GM21717 (cell line): ENCODE results near the gene EBP.
A peak's percentile ranks its signal among the peaks of the same experiment; 100 is the strongest.

Experiments
- ATAC-seq: cut with Tn5 transposase; IDR thresholded peaks from one replicate; pipeline ENCODE4 v1.9.1; 2021; ENCODE audit warnings: mild to moderate bottlenecking, moderate library complexity; ENCODE audit not compliant: unreplicated experiment

EBP gene

GRCh38 chrX:48574270-48575266 is 53.0 kb downstream of the EBP start, which contains the start of gene RBM3:
Gene RBM3 (plus strand): TSS chrX:48574484. CDS start chrX:48575181, 697 bp downstream.
- peak; percentile 79 for ATAC-seq

- ATAC-seq, result no peak
Measured at GRCh38 chrX:48575642-48576041, 54.0 kb downstream of the EBP start.

GRCh38 chrX:48576108-48576507 is 54.5 kb downstream of the EBP start:
- no peak for ATAC-seq
